Measurements from ENCODE around the gene SCGB1D4.

DNA sequence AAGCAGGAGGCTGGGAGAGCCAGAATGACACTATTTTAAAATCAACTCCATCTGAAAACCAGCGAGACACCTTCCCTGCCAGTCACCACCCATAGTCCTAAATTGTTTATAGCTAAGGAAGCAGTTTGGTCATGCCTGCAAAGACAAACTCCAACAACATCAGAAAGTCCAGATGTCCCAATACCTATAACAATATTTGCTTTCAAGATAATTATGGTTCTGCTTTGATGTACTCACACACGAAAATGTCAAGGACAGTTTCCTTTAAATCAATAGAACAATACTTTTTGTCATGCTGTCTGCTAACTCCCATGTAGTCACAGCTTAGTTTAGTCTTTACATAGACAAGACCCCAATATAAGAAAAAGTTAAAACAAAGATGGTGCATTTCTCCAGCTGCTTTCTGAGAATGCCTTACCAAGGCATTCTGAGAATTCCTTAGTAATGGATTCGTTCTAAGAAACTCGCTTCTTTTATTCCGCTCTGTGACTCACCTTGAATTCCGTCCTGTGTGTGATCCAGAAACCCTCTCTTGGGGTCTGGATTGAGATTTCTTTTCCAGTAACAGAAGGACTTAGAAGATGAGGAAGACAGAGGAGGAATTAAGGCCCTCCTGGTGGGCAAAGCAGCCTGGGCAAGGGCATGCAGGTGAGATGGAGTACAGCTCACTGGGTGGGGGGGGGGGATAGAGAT, 38.5 kb downstream of the SCGB1D4 start:
- TF ChIP-seq, protein P1, sequence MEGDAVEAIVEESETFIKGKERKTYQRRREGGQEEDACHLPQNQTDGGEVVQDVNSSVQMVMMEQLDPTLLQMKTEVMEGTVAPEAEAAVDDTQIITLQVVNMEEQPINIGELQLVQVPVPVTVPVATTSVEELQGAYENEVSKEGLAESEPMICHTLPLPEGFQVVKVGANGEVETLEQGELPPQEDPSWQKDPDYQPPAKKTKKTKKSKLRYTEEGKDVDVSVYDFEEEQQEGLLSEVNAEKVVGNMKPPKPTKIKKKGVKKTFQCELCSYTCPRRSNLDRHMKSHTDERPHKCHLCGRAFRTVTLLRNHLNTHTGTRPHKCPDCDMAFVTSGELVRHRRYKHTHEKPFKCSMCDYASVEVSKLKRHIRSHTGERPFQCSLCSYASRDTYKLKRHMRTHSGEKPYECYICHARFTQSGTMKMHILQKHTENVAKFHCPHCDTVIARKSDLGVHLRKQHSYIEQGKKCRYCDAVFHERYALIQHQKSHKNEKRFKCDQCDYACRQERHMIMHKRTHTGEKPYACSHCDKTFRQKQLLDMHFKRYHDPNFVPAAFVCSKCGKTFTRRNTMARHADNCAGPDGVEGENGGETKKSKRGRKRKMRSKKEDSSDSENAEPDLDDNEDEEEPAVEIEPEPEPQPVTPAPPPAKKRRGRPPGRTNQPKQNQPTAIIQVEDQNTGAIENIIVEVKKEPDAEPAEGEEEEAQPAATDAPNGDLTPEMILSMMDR (IDR thresholded peaks at IDR 0.05): no peak
- no peak for TF ChIP-seq POLR2A (IDR thresholded peaks at IDR 0.05)
